B cell (primary cell): Measurements from ENCODE around the gene ASAP3. TPM values are rescaled to one million over a fixed set of nuclear protein-coding genes. Genes with fewer than 3 reads are reported as not detected.

Experiments used
- ATAC-seq: fragments of 200-7000 bp; cut with Tn5 transposase; one replicate; pipeline ENCODE4 v1.10.0; 2021; ENCODE audit warnings: low read depth, mild to moderate bottlenecking, moderate number of reproducible peaks, moderate library complexity
- CTCF ChIA-PET: fragments of 350-600 bp; sonication (Branson Sonifier 250); formaldehyde crosslinking; loops from one replicate; lab custom pipeline; 2021; ENCODE audit warnings: antibody characterized with exemption, inconsistent platforms; lab: Charles Lee
- POLR2A ChIA-PET: fragments of 350-600 bp; sonication (Branson Sonifier 250); formaldehyde crosslinking; loops from one replicate; lab custom pipeline; 2021; ENCODE audit warnings: antibody characterized with exemption; lab: Charles Lee
- DNase-seq: peaks from one replicate; pipeline ENCODE4 v3.0.0; 2013
- H2AFZ ChIP-seq: 2 replicates; pipeline ENCODE4 v1.6.1; 2012; ENCODE audit warnings: mild to moderate bottlenecking, low read depth, low read length; ENCODE audit not compliant: insufficient read depth, poor library complexity, severe bottlenecking
- H3K27ac ChIP-seq, 2 donors: 1 replicate in 1 of 2; 2 replicates in 1 of 2; pipeline ENCODE4 v1.5.1; 2012 to 2013; ENCODE audit warnings: low read length in 2 of 2, mild to moderate bottlenecking in 2 of 2, moderate library complexity in 1 of 2
- H3K27me3 ChIP-seq, 4 experiments: fragments of 200-600 bp in 1 of 4; sonication (generic) in 1 of 4; replicated peaks in 1 of 4; 1 replicate in 2 of 4; 2 replicates in 2 of 4; pipeline versions ENCODE4 v1.6.1 to v1.7.0; 2013 to 2016; ENCODE audit warnings: low read length in 3 of 4, mild to moderate bottlenecking in 2 of 4, mixed read lengths in 1 of 4, moderate library complexity in 1 of 4; ENCODE audit not compliant: insufficient read depth in 4 of 4, control insufficient read depth in 3 of 4; ENCODE audit errors: control extremely low read depth in 1 of 4
- H3K36me3 ChIP-seq, 2 experiments: replicated peaks in 1 of 2; 1 replicate in 1 of 2; 2 replicates in 1 of 2; pipeline versions ENCODE4 v1.6.1 to v1.7.1; 2013; ENCODE audit warnings: low read length in 1 of 2; ENCODE audit not compliant: insufficient read depth in 2 of 2, control insufficient read depth in 1 of 2; ENCODE audit errors: control extremely low read depth in 1 of 2, extremely low read depth in 1 of 2
- H3K4me1 ChIP-seq, 2 donors: fragments of 200-600 bp in 1 of 2; sonication (generic) in 1 of 2; 1 replicate in 1 of 2; 2 replicates in 1 of 2; pipeline versions ENCODE4 v1.5.1 to v1.6.1; 2013 to 2017; ENCODE audit warnings: low read length in 2 of 2; ENCODE audit not compliant: control insufficient read depth in 2 of 2, insufficient read depth in 2 of 2
- H3K4me2 ChIP-seq: replicated peaks from 2 replicates; pipeline ENCODE3; 2012; ENCODE audit warnings: mild to moderate bottlenecking, low read depth, low read length; ENCODE audit not compliant: poor library complexity, severe bottlenecking
- H3K4me3 ChIP-seq, 5 experiments: fragments of 200-600 bp in 1 of 5; sonication (generic) in 1 of 5; 1 replicate in 3 of 5; 2 replicates in 2 of 5; pipeline versions ENCODE4 v1.5.1 to v1.7.0; 2011 to 2016; ENCODE audit warnings: low read length in 4 of 5, mild to moderate bottlenecking in 4 of 5, low read depth in 2 of 5, control low read depth in 1 of 5, moderate library complexity in 1 of 5; ENCODE audit not compliant: insufficient read depth in 1 of 5; ENCODE audit errors: control extremely low read depth in 1 of 5, extremely low read depth in 1 of 5
- H3K79me2 ChIP-seq: fragments of 200-600 bp; sonication (generic); one replicate; pipeline ENCODE4 v1.6.0; 2016; ENCODE audit warnings: low read length; ENCODE audit not compliant: control insufficient read depth, insufficient read depth
- H3K9ac ChIP-seq: fragments of 200-600 bp; sonication (generic); 2 replicates; pipeline ENCODE4 v1.6.1; 2017; ENCODE audit warnings: mild to moderate bottlenecking, low read length, moderate library complexity
- H3K9me3 ChIP-seq, 3 donors: one replicate each; pipeline versions ENCODE4 v1.6.1 to v1.7.1; 2013; ENCODE audit warnings: low read length in 2 of 3; ENCODE audit not compliant: control insufficient read depth in 2 of 3, insufficient read depth in 1 of 3; ENCODE audit errors: control extremely low read depth in 1 of 3
- H4K20me1 ChIP-seq: 2 replicates; pipeline ENCODE4 v1.6.0; 2012; ENCODE audit warnings: mild to moderate bottlenecking, low read length; ENCODE audit not compliant: insufficient read depth, control insufficient read depth, poor library complexity, severe bottlenecking
- H3K27ac Mint-ChIP-seq: one replicate; pipeline ENCODE4 v1.8.0; 2021; ENCODE audit warnings: mixed read lengths
- H3K27me3 Mint-ChIP-seq: one replicate; pipeline ENCODE4 v1.8.0; 2021; ENCODE audit warnings: mixed read lengths
- H3K4me1 Mint-ChIP-seq: one replicate; pipeline ENCODE4 v1.8.0; 2021; ENCODE audit warnings: mixed read lengths
- H3K4me3 Mint-ChIP-seq: one replicate; pipeline ENCODE4 v1.8.0; 2021; ENCODE audit warnings: mixed read lengths
- H3K9me3 Mint-ChIP-seq: one replicate; pipeline ENCODE4 v1.8.0; 2022; ENCODE audit warnings: mixed read lengths; ENCODE audit not compliant: insufficient read depth
- CTCF ChIP-seq: fragments of 200-600 bp; IDR thresholded peaks from one replicate; pipeline ENCODE4 v1.8.0; 2022; ENCODE audit warnings: antibody characterized with exemption, mild to moderate bottlenecking
- EZH2 ChIP-seq: IDR thresholded peaks from 2 replicates; pipeline ENCODE4 v1.6.1; 2012; ENCODE audit warnings: borderline replicate concordance, low read depth, mild to moderate bottlenecking, moderate library complexity, low read length; ENCODE audit not compliant: insufficient read depth, poor library complexity, severe bottlenecking
- WGBS: methylation state at CpG from one replicate; pipeline ENCODE4 v1.1.5; 2013; ENCODE audit warnings: missing lambda C conversion rate; ENCODE audit not compliant: insufficient coverage; 5-methylcytosine and 5-hydroxymethylcytosine counted together
- intact Hi-C: fragments of 100-400 bp; cut with micrococcal nuclease; formaldehyde crosslinking; loops from one replicate; pipeline ENCODE4 v1.10.0; 2022
- polyA plus RNA-seq: library from polyadenylated mRNA; depleted of rRNA; stranded (reverse); fragments of >200 nt; gene quantifications from 2 replicates; pipeline ENCODE4 v1.2.3, GENCODE V29; 2012
- total RNA-seq, 2 donors: library from RNA; stranded (reverse); fragments of 120-200 nt in 1 of 2; gene quantifications; 1 replicate in 1 of 2; 2 replicates in 1 of 2; pipeline versions ENCODE4 v1.2.3 to v1.2.4, GENCODE V29; 2013 to 2022

Gene ASAP3
- total and polyA plus RNA-seq, 2 donors (not counting 1 experiment from before 2014, with no cell fraction given): 2.9 to 11.0 TPM

GRCh38 chr1:23530087-23530746 is 46.2 kb upstream of the ASAP3 start:
- no peaks in the 10 kb centered on the region for H3K36me3 ChIP-seq
- no peak overlapping the region for H3K27ac Mint-ChIP-seq
- no peak overlapping the region for H3K27ac ChIP-seq

More at GRCh38 chr1:23530087-23530746, 46.2 kb upstream of the ASAP3 start:
- peaks cover 9% of the 10 kb centered on the region for H3K79me2 ChIP-seq
- H4K20me1 ChIP-seq: no peaks in the 10 kb centered on the region
- ChIA-PET CTCF (interaction anchor here (0.8 to 17.1 kb wide), 6 partner anchors 10 to 107 kb away, joined by 3 to 332 read pairs (median 22); no protein-coding TSS in a partner anchor), POLR2A (interaction anchor here (0.6 to 1.5 kb wide), 3 partner anchors 34 to 264 kb away, joined by 5 to 10 read pairs (median 9); no protein-coding TSS in a partner anchor)
- ATAC-seq (no peak), DNase-seq (peak; percentile 49)
- peak overlapping the region; percentile 99 for H3K4me2 ChIP-seq
- intact Hi-C loops: loop anchor here (2.0 kb wide), 2 partner anchors 45 to 161 kb away; partner anchors contain the start of genes ASAP3 and ZNF436
- Mint-ChIP-seq H3K4me1 (peaks cover 83% of the 10 kb centered on the region), H3K27me3 (no peaks in the 10 kb centered on the region), H3K4me3 (peak overlapping the region; percentile 55), H3K9me3 (no peaks in the 10 kb centered on the region)
- H3K9ac ChIP-seq: peak overlapping the region; percentile 70
- H3K4me3 ChIP-seq: peak overlapping the region; percentile 36 to 71 (median 63)
- WGBS: 3% methylated on average over 21 of the region's 22 CpGs
- no peaks in the 10 kb centered on the region for H3K9me3 ChIP-seq
- H3K4me1 ChIP-seq: peaks cover 77 to 83% of the 10 kb centered on the region in 2 donors
- H3K27me3 ChIP-seq: peaks cover 0 to 7% (median 0%) of the 10 kb centered on the region in 4 experiments
- TF ChIP-seq CTCF (no peak), EZH2 (no peak)
- peak overlapping the region; percentile 60 for H2AFZ ChIP-seq
